GM12874 (cell line): Measurements from ENCODE around the gene ZNF516.

ENCODE experiments used
- TF ChIP-seq, protein P1 (sequence below): IDR thresholded peaks from 2 replicates; pipeline ENCODE4 v1.5.1; 2011; ENCODE audit warnings: low read depth, mild to moderate bottlenecking, control low read depth, low read length, moderate library complexity; ENCODE audit not compliant: insufficient read depth

Gene ZNF516

DNA sequence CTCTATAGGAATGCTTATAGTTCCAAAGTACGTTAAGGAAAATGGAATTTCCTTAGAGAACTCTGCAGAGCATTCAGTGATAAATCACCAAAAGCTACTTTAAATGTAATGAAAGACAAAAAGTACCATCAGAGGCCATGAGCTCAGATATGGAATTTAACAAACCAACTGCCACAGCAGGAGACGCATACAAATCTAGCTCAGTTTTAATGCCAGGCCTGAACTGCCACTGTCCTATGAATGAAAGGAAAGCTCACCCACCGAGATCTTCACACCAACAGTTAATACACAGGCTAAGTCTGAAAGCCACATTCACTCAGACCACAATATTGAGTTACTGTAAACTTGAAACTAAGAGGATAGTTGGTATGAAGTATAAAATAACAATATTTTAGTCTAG, 126.8 kb downstream of the ZNF516 start:
- TF ChIP-seq, protein P1, sequence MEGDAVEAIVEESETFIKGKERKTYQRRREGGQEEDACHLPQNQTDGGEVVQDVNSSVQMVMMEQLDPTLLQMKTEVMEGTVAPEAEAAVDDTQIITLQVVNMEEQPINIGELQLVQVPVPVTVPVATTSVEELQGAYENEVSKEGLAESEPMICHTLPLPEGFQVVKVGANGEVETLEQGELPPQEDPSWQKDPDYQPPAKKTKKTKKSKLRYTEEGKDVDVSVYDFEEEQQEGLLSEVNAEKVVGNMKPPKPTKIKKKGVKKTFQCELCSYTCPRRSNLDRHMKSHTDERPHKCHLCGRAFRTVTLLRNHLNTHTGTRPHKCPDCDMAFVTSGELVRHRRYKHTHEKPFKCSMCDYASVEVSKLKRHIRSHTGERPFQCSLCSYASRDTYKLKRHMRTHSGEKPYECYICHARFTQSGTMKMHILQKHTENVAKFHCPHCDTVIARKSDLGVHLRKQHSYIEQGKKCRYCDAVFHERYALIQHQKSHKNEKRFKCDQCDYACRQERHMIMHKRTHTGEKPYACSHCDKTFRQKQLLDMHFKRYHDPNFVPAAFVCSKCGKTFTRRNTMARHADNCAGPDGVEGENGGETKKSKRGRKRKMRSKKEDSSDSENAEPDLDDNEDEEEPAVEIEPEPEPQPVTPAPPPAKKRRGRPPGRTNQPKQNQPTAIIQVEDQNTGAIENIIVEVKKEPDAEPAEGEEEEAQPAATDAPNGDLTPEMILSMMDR = no peak

DNA sequence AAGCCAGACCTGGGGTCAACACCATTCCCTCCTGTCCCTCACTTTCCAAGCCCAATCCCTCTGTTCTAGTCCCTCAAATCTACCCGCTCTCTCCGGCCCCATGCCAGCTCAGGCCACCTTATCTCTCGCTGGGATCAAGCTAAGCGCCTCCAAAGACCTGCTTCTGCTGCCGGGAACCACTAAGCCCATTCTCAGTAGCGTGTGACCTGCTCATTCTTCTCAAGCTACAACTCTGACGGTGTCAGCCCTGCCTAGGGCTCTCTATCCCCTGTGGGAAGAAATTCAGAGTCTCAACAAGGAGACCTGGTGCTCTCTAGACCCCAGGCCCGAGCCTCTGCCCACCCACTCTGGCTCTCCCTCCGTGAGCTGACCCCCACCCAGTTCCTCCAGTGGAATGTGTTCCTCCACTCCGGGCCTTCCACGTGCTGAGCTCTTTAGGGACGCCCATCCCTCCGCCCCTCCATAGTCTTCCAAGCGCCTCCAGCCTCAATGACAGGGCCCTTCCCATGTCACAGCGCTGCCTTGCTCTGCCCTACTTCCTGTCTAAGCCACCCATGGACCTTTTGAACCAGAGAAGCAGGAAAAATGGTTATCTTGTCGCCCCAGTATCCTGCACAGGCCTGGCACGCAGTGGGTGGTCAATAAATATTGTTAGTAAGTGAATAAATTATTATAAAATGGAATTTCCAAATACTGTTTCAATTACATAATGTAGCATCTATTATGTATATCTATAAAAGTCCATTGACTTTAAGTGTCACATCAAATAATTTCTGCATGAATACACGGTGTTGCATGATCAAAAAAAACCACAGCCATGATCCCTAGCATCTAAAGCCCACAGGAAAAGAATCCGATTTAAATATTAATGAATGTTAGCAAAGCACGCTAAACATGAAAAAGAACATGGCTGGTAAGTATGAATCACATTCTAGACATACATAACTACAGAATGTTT, 127.6 kb downstream of the ZNF516 start:
- TF ChIP-seq, protein P1 = no peak

DNA sequence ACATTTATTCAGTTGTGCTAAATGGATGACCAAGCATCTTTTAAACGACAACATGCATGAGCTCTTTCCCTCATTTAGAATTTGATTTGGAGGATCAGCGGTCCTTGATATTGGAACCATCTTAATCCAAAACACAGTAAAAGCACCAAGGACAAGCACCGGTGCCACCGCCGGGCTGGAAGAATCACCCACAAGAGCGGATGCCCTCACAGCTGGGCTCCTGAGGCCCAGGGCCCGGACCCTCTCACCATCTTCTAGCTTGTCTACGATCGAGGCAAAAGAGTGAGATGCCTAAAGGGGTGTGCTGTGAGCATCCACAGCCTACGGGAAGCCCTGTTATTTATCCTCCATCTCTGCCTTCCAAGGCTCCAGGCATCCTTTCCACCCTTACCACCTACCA, 129.5 kb downstream of the ZNF516 start:
- TF ChIP-seq, protein P1 = no peak

DNA sequence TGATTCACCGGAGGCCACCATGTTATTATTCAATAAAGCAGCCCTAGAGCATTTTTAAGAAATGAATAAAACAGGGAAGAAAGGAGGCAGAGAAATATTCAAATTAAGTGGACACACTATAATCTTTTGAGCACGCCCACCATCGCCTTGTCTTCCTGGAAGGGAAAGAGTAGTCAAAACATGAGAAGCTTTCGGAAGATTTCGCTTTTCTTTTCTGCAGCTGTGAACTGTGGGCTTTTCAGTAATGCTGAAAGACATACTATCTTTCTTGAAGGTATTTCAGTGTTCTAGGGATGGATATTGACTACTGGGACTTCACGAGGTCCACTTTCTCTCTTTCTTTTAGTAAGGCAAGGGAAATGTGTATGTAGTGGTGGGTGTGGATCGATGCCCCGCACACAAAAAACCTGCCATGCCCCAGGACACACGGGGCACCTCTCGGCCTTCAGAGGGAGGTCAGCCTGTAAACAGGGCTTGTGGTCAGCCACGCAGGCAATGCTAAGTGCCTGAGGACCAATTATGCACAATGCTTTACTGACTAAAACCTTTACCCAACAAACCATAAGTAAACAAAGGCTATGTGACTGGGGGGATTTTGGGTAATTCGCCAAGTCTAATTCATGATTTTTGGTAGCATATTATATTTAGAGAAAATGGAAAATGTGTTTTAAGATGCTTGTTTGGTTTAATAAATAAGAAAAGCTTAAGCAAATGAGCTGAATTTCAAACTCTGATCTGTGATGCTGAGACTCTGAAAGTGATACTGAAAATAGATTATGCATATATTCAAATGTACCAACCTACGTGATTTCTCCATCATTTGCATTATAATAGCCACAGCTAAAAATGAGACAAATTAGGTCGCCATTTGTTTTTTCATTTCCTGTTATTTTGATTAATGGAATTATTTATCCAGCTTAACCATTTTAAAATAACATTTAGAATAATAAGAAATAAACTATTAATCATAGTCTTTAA, 130.5 kb downstream of the ZNF516 start:
- TF ChIP-seq, protein P1 = no peak

DNA sequence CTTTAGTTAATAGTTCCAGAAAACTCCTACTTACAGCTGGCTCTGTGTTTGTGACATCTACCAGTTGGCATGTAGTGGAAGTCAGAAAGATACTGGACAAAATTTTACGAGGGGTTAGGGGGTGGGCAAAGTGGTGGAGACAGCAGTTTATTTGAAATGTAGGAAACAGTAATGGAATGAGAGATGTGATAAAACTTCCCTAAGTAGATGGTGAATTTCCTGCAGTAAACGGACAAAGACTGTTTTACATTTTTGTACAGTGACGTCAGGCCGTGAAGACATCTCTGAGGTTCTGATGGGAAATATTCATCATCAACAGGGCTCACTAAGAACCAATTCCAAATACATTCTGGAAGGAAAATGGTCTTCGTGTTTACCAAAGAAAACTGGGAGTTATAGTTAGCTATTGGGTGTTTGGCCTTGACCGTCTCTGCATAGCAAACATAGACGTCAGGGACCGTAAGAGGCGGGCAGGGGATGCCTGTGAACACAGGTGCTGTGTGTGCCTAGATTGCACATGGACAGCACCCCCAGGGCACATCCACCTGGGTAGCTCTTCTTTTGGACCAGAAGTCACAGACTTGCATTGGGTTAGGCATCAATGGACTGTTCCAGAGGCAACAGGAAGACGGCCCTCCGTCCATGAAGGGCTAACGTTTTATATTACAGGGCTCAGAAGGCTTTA, 131.5 kb downstream of the ZNF516 start:
- TF ChIP-seq, protein P1 = no peak

DNA sequence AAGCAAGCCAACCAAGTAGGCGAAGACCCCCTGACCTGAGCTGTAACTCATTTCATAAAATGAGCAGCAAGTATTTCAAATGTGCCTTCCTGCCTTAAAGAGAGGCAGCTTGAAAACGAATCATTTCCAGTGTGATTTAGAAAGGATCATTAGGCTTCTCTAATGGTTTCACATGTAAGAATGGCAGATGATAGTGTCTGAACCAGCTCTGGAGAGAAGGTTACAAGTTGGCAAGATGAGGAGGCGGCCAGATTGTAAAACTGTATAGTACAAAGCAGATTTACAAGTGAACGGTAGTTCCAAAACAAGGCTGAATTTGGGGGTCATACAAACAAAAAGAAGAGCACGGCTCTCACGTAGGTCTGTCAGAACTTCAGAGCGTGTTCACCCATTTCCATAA, 132.4 kb downstream of the ZNF516 start:
- TF ChIP-seq, protein P1 = no peak
